Activated T-cell treated with anti-CD3 and anti-CD28 coated beads, Interleukin-2, amount 50 U/mL, for 72 hours (primary cell): ENCODE results near the gene BCL2L11. TPM values are rescaled to one million over a fixed set of nuclear protein-coding genes. Genes with fewer than 3 reads are reported as not detected.

Source experiments
- ATAC-seq, 2 donors: fragments of 150-1000 bp; cut with Tn5 transposase; replicated peaks in 1 of 2; 2 replicates each; pipeline ENCODE4 v1.10.0; 2021; ENCODE audit warnings: moderate library complexity in 2 of 2, mild to moderate bottlenecking in 1 of 2
- DNase-seq, 2 donors: peaks; one replicate each; pipeline ENCODE4 v3.0.0; 2021 to 2022; ENCODE audit warnings: mixed read lengths in 1 of 2
- H3K27ac Mint-ChIP-seq: one replicate; pipeline ENCODE4 v1.8.0; 2022; ENCODE audit warnings: mild to moderate bottlenecking, moderate library complexity, mixed read lengths
- H3K27me3 Mint-ChIP-seq: one replicate; pipeline ENCODE4 v1.8.0; 2022; ENCODE audit warnings: low read depth, mixed read lengths
- H3K36me3 Mint-ChIP-seq, 2 donors: one replicate each; pipeline ENCODE4 v1.8.0; 2022; ENCODE audit warnings: mixed read lengths in 2 of 2, mild to moderate bottlenecking in 1 of 2; ENCODE audit not compliant: insufficient read depth in 2 of 2
- H3K4me1 Mint-ChIP-seq: one replicate; pipeline ENCODE4 v1.8.0; 2022; ENCODE audit warnings: low read depth, mixed read lengths
- H3K4me3 Mint-ChIP-seq, 2 donors: one replicate each; pipeline ENCODE4 v1.8.0; 2022; ENCODE audit warnings: mild to moderate bottlenecking in 2 of 2, mixed read lengths in 2 of 2, moderate library complexity in 2 of 2
- H3K9me3 Mint-ChIP-seq, 2 donors: one replicate each; pipeline ENCODE4 v1.8.0; 2022; ENCODE audit warnings: mixed read lengths in 2 of 2
- total RNA-seq, 2 donors: library from RNA; stranded (reverse); gene quantifications; one replicate each; pipeline ENCODE4 v1.2.3, GENCODE V29; 2022

BCL2L11 gene
- total RNA-seq, 2 donors from 2014 or later, result 35.4 to 36.0 TPM

DNA sequence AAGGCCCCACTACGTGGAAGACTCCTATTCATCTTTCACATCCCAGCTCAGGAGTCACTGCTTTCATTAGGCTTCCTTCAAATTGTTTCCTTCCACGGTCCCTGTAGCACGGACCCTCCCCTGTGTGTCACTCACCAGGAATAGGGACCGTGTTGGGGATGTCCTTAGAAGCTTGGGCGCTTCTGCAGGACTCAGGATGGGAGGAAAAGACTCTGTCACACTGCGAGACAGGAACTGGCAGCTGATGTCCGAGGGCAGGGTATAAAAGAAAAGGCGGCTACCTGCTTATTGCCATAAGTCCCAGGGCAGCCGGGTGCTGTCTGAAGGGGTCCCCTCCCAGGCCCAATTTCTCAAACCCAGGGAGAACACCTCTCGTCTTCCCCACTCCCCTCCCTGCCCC, 79.1 kb downstream of the BCL2L11 start:
- H3K4me3 Mint-ChIP-seq, result no peak overlapping the region
- no peak overlapping the region for H3K27ac Mint-ChIP-seq
- peaks cover 17% of the 10 kb centered on the region for H3K4me1 Mint-ChIP-seq
- no peaks in the 10 kb centered on the region for H3K9me3 Mint-ChIP-seq
- no peak for DNase-seq
- no peaks in the 10 kb centered on the region for H3K36me3 Mint-ChIP-seq
- ATAC-seq, result no peak
- H3K27me3 Mint-ChIP-seq, result peaks cover 23% of the 10 kb centered on the region

GRCh38 chr2:111200333-111200881, 79.7 kb downstream of the BCL2L11 start:
- no peak overlapping the region for H3K27ac Mint-ChIP-seq
- H3K9me3 Mint-ChIP-seq, result no peaks in the 10 kb centered on the region
- H3K27me3 Mint-ChIP-seq, result peaks cover 22% of the 10 kb centered on the region
- ATAC-seq, result no peak
- H3K36me3 Mint-ChIP-seq, result no peaks in the 10 kb centered on the region
- H3K4me1 Mint-ChIP-seq, result peaks cover 17% of the 10 kb centered on the region
- H3K4me3 Mint-ChIP-seq, result no peak overlapping the region
- no peak for DNase-seq

- Mint-ChIP-seq H3K9me3 (no peaks in the 10 kb centered on the region), H3K36me3 (no peaks in the 10 kb centered on the region), H3K4me3 (no peak overlapping the region), H3K27me3 (peaks cover 13% of the 10 kb centered on the region), H3K27ac (no peak overlapping the region), H3K4me1 (peaks cover 16% of the 10 kb centered on the region)
- DNase-seq (peak in 1 of 2 donors; percentile 21), ATAC-seq (peak; percentile 29 to 67)
These were observed 80.5 kb downstream of the BCL2L11 start for GRCh38 chr2:111201214-111201613.

- Mint-ChIP-seq H3K36me3 (peaks cover 1% of the 10 kb centered on the region in 2 donors), H3K4me3 (no peak overlapping the region), H3K4me1 (peaks cover 12% of the 10 kb centered on the region), H3K27me3 (peaks cover 5% of the 10 kb centered on the region), H3K27ac (no peak overlapping the region), H3K9me3 (peaks cover 0 to 1% of the 10 kb centered on the region in 2 donors)
- DNase-seq (no peak), ATAC-seq (no peak)
These were observed 81.7 kb downstream of the BCL2L11 start for GRCh38 chr2:111202266-111203040.

DNA sequence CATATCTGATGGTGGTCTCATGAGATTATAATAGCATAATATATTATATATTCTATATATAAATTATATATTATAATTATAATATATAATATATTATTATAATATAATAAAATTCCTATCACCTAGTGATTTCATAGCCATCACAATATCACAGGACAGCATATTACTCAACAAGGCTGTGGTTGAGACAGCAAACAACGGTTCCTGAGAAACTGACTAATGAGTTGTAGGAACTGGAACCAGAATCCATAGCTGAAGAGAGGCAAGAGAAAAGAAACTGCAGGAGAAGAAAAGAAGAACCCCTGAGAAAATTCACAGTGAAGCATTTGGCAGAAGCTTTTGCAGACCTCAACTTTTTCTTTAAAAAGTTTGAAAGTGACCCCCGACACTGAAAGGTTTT, 84.0 kb downstream of the BCL2L11 start:
- H3K36me3 Mint-ChIP-seq, result peaks cover 5 to 7% of the 10 kb centered on the region in 2 donors

GRCh38 chr2:111205774-111206173, 85.1 kb downstream of the BCL2L11 start:
- Mint-ChIP-seq H3K9me3 (peaks cover 0 to 4% of the 10 kb centered on the region in 2 donors), H3K27ac (no peak overlapping the region), H3K27me3 (peaks cover 15% of the 10 kb centered on the region), H3K4me1 (peaks cover 45% of the 10 kb centered on the region), H3K36me3 (peaks cover 5 to 8% of the 10 kb centered on the region in 2 donors), H3K4me3 (no peak overlapping the region)
- ATAC-seq, result no peak
- no peak for DNase-seq

More for the DNA sequence above, 84.0 kb downstream of the BCL2L11 start:
- DNase-seq, result no peak
- peaks cover 10% of the 10 kb centered on the region for H3K27me3 Mint-ChIP-seq
- peaks cover 0 to 4% of the 10 kb centered on the region in 2 donors for H3K9me3 Mint-ChIP-seq
- H3K4me1 Mint-ChIP-seq, result peaks cover 35% of the 10 kb centered on the region
- no peak for ATAC-seq
- no peak overlapping the region for H3K4me3 Mint-ChIP-seq
- H3K27ac Mint-ChIP-seq, result no peak overlapping the region

DNA sequence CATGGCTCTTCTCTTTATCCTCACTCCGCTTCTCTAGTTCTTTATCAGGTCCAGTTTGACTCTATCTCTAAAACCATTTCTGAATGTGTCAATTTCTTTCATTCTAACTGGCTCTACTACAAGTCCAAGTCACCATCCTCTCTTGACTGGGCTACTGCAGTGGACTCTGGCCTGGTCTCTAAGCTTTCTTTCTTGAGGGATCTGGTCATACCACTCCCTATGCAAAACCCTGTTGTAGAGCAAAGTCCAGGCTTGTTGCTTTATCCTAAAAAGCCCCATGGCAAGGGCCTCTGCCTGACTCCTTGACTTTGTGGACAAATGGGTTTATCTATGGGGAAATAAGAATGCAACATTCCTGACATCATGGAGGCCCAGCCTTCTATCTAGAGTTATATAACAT, 87.1 kb downstream of the BCL2L11 start:
- Mint-ChIP-seq H3K27me3 (peaks cover 20% of the 10 kb centered on the region), H3K4me1 (peaks cover 33% of the 10 kb centered on the region)

DNA sequence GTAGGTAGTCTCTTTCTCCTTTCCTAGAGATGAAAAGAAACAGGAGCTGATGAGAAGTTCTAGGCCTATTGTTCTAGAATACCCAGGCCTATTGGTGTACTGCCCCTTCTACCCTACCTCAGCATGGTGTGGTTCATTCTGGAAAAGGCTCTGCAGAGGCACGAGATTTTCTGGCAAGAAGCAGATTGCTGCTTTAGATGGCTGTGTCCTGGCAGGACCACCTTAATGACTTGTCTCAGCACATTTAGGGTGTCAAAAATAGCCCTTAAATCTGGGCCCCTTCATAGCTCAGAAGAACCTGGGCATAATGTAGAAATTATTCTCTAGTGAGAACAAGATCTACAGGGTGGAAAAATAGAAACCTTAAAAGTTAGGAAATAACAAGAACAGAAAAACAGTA, 87.9 kb downstream of the BCL2L11 start:
- Mint-ChIP-seq H3K27me3 (peaks cover 25% of the 10 kb centered on the region), H3K4me1 (peaks cover 33% of the 10 kb centered on the region), H3K36me3 (peaks cover 9 to 30% of the 10 kb centered on the region in 2 donors), H3K4me3 (peak overlapping the region; percentile 9 to 56), H3K27ac (peak overlapping the region; percentile 66), H3K9me3 (peaks cover 3 to 13% of the 10 kb centered on the region in 2 donors)
- ATAC-seq, result peak in 1 of 2 donors; percentile 11
- no peak for DNase-seq

More for the DNA sequence above, 87.1 kb downstream of the BCL2L11 start:
- Mint-ChIP-seq H3K36me3 (peaks cover 7 to 22% of the 10 kb centered on the region in 2 donors), H3K4me3 (no peak overlapping the region), H3K9me3 (peaks cover 3 to 10% of the 10 kb centered on the region in 2 donors), H3K27ac (no peak overlapping the region)
- ATAC-seq (no peak), DNase-seq (no peak)

DNA sequence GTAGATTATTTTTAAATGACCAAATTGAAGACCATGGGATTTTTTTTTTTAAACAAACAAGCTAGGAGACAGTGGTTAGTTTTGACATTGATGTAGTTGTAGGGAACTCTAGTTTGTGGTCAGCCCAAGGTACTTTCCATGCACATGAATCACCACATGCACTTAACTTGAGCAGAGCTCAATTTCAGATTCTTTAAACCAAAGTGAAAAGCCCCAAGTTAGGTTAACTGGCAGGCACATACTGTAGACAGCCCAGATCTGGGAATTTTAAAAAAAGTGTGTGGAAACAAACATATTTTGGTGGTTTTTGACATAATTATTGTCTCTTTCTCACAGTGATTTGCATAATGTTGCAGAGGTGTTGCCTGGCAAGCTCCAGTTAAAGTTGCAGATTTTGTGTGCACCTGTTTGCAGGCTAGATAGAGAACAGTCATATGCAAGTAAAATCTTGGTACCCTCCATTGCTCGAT, 88.4 kb downstream of the BCL2L11 start:
- peak overlapping the region; percentile 66 for H3K27ac Mint-ChIP-seq
- H3K4me3 Mint-ChIP-seq, result peak overlapping the region; percentile 9 to 56

DNA sequence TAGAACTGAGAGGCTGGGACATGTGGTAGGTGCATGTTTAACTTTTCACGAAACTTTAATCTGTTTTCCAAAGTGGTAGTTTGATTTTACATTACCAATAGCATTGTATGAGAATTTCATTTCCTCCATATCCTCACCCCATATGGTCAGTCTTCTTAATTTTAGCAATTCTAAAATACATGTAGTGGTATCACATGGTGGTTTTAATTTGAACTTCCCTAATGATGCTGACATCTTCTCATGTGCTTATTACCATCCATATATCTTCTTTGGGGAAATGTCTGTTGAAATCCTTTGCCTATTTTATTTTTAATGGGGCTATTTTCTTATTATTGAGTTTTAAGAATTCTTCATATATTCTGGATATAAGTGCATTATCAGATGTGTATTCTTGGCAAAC, 89.3 kb downstream of the BCL2L11 start:
- peaks cover 34% of the 10 kb centered on the region for H3K27me3 Mint-ChIP-seq
- ATAC-seq (no peak), DNase-seq (no peak)
- peaks cover 33% of the 10 kb centered on the region for H3K4me1 Mint-ChIP-seq
- peaks cover 17 to 44% of the 10 kb centered on the region in 2 donors for H3K36me3 Mint-ChIP-seq
- H3K27ac Mint-ChIP-seq, result no peak overlapping the region
- no peak overlapping the region for H3K4me3 Mint-ChIP-seq
- H3K9me3 Mint-ChIP-seq, result peaks cover 12 to 19% of the 10 kb centered on the region in 2 donors

More for the DNA sequence above, 88.4 kb downstream of the BCL2L11 start:
- H3K36me3 Mint-ChIP-seq, result peaks cover 12 to 35% of the 10 kb centered on the region in 2 donors
- peaks cover 33% of the 10 kb centered on the region for H3K4me1 Mint-ChIP-seq
- ATAC-seq, result peak; percentile 98
- peak; percentile 49 to 63 for DNase-seq
- peaks cover 27% of the 10 kb centered on the region for H3K27me3 Mint-ChIP-seq
- H3K9me3 Mint-ChIP-seq, result peaks cover 4 to 15% of the 10 kb centered on the region in 2 donors

- peaks cover 18% of the 10 kb centered on the region for H3K4me1 Mint-ChIP-seq
- ATAC-seq (no peak), DNase-seq (no peak)
- no peak overlapping the region for H3K4me3 Mint-ChIP-seq
- peaks cover 14 to 16% of the 10 kb centered on the region in 2 donors for H3K9me3 Mint-ChIP-seq
- peaks cover 15 to 44% of the 10 kb centered on the region in 2 donors for H3K36me3 Mint-ChIP-seq
- peak overlapping the region; percentile 10 for H3K27ac Mint-ChIP-seq
- H3K27me3 Mint-ChIP-seq, result peaks cover 30% of the 10 kb centered on the region
These were observed 93.2 kb downstream of the BCL2L11 start for GRCh38 chr2:111213877-111214276.

GRCh38 chr2:111216811-111217652, 96.3 kb downstream of the BCL2L11 start:
- Mint-ChIP-seq H3K27me3 (peaks cover 49% of the 10 kb centered on the region), H3K27ac (no peak overlapping the region), H3K36me3 (peaks cover 13 to 33% of the 10 kb centered on the region in 2 donors), H3K4me1 (no peaks in the 10 kb centered on the region), H3K9me3 (peaks cover 11 to 12% of the 10 kb centered on the region in 2 donors), H3K4me3 (no peak overlapping the region)
- no peak for DNase-seq
- ATAC-seq, result no peak
